Amygdala (tissue), 56 donors: Measurements from ENCODE around the gene STK11IP.

Experiments
- DNase-seq, 56 donors: peaks; one replicate each; lab custom pipeline; 2025; lab: John Stamatoyannopoulos, UW

The STK11IP gene

DNA sequence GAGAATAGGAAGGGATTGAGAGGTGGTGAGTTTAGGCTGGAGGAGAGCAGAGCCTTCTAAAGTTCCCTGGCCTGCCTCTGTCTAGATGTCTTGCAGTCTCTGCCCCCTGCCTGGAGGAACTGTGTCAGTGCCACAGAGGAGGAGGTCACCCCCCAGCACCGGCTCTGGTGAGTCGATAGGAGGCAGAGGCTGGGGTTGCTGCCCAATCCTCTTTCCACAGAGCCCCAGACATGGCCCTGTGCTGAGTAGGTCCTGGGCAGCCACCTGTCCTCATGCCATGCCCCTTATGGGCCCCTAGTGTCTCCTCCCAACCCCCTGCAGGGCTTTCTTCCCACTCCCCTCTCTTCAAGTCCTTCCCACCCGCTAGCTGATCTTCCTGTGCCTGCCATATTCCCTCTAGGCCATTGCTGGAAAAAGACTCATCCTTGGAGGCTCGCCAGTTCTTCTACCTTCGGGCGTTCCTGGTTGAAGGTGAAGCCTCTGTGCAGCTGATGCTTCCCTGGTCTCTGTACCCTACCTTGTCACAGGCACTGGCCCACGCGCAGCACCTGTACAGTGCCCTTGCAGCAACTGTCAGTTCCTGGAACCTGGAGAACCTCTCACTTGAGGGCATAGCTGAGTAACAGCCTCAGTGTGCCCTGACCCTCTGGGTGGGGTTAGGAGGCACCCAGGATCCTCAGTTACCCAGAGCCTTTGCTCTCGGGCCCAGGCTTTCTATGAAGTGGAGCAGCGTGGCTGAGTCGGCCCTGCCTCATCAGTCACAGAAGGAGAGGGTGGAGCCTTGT is 16.6 kb downstream of the STK11IP start:
- DNase-seq = no peak

- no peak for DNase-seq
Measured at GRCh38 chr2:219615036-219615435, 17.4 kb downstream of the STK11IP start.

GRCh38 chr2:219615894-219616293 is 18.2 kb downstream of the STK11IP start:
- DNase-seq = no peak

- DNase-seq = no peak
Measured at GRCh38 chr2:219616550-219616949, 18.9 kb downstream of the STK11IP start.

DNA sequence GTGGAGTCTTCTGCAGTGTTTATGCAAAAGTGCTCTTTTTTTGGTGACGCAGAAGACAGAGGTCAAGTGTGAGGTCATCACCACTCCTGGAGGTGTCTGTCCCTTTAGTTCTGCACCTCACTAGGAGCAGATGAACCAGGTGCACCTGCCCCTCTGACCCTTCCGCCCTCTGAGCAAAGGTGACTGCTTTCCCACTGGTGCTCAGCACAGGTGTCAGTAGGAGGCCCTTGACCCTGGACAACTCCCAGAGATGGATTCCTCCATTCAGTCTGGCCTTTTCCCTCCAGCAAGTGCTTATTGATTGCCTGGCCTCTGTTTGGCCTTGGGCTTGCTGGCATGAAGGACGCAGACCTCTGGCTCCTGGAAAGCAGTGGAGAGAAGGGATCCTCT is 21.1 kb downstream of the STK11IP start:
- no peak for DNase-seq

- DNase-seq = no peak
Measured at GRCh38 chr2:219619235-219619634, 21.6 kb downstream of the STK11IP start.

- no peak for DNase-seq
Measured at GRCh38 chr2:219620546-219620945, 22.9 kb downstream of the STK11IP start.

- no peak for DNase-seq
Measured at GRCh38 chr2:219621935-219622334, 24.3 kb downstream of the STK11IP start.

- DNase-seq = no peak
Measured at GRCh38 chr2:219622472-219622871, 24.8 kb downstream of the STK11IP start.

- no peak for DNase-seq
Measured at GRCh38 chr2:219624565-219624964, 26.9 kb downstream of the STK11IP start.

DNA sequence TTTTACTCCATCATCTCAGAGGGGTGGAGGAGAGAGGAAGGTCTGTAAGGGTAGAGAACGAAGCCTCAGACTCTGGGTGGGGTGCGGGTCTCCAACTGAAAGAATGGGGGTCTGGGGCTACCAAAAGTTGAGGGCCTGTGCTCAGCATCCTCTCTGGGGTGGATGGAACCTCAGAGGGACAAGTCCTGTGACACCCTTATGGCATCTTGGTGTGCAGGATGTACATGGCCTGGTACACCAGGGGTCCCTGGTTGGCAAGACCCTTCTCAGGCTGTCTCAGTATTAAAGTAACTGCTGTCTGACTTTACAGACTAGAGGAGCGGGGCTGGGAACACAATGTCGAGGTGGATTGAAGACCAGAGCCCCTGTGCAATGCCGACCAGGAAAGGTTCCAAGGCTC is 27.5 kb downstream of the STK11IP start:
- DNase-seq = no peak

- DNase-seq = no peak
Measured at GRCh38 chr2:219626540-219626939, 28.9 kb downstream of the STK11IP start.

DNA sequence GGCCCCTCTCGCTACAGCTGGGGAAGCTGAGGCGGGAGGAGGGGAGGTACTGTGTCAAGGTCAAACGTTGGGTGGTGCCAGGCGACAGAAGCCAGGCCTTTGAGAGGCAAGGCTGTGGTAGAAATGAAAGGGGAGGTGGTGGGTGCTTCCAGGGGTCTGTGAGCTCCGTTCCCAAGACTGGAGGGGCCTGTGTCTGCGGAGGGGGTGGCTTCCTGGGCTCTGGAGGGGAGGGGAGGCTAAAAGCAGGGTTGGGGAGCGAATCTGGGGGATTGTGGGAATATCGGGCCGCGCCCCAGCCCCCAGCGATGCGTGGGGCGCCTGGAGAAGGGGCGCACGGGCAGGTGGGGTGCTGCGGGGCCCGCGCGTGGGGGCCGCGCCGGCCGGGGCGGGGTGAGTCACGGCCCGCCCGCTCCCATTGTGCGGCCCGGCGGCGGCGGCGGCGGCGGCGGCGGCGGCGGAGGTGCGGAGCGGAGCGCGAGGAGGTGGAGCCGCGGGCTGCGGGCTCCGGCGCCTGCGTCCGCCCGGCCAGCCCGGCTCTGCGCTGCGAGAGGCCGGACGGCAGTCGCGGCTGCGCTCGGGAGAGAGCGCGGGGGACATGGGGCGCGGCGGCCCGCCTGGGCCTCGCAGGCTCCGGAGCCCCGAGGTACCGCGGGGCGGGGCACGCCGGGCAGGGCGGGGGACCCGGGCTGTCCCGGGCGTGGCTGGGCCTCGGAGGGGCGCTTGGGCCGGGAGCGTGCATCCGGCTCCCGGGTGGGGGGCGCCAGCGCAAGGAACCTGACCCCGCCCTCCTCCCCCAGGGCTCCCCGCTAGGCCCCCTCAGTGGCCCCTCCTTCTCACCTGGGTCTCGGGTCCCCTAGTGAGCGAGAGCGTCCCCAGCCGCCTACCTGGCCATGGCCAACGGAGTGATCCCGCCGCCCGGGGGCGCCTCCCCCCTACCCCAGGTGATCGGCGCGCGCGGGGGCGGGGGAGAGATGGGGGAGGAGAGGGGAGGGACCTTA is 29.7 kb downstream of the STK11IP start, which contains the start of gene SLC4A3:
Gene SLC4A3, plus strand, starts transcription at position 528 of the 998 bp plus-strand sequence. Its CDS starts 363 bp downstream, at position 891.
- peak in 2 of 56 donors; percentile 26 to 28 for DNase-seq

GRCh38 chr2:219628235-219628985 is 30.8 kb downstream of the STK11IP start:
- no peak for DNase-seq

DNA sequence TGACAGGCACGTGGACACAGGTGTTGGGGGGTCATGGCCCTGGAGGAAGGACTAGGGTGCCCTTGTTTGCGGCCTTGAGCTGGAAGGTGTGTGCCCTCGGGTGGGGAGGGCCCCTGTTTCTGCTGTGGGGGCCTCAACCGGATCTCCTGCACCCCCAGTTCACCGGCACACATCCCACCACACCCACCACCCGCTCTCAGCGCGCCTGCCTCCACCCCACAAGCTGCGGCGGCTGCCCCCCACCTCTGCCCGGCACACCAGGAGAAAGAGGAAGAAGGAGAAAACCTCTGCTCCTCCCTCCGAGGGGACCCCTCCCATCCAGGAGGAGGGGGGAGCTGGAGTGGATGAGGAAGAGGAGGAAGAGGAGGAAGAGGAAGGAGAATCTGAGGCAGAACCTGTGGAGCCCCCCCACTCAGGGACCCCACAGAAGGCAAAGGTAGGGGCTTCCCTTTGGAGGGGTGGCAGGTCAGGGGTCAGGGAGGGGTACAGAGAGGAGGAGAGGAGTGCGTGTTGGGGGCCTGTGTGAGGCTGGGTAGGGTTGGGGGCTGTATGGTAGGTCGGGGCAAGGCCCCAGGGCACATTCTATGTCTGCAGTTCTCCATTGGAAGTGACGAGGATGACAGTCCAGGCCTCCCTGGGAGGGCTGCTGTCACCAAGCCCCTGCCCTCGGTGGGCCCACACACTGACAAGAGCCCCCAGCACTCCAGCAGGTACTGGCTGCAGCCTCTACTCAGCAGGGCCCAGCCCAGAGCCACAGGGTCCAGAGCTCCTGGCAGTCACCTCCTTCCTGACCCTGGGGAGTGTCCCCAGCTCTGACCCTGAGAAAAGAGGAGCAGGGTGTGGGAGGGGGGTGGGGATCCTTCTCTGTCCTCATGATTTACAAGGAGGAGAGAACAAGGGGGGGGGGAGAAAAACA is 31.6 kb downstream of the STK11IP start:
- no peak for DNase-seq

DNA sequence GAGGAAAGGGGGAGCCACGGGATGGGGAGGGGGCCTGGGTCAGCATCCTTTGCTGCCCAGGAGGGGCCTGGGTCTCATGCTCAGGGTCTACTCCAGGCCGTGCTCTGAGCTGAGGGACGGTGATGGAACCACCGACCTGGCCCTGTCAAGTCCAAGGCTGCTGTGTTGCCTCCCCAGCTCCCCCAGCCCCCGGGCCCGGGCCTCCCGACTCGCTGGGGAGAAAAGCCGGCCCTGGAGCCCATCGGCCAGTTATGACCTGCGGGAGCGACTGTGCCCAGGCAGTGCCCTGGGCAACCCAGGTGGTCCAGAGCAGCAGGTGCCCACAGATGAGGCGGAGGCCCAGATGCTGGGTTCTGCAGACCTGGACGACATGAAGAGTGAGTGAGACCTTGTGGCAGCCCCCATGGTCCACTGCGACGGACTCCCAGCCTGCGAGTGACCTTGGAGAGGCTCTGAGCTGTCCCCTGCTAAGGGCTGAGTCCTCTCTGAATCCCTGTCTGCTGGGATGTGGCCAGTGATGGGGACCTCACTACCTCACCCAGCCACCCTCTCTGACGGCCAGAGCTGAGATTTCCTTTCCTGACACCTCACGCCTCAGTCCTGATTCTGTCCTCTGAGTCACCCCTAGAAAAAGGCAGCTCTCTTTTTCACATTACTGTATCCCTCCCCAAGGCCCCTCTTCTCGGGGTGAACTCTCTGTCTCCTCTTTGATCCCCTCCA is 32.5 kb downstream of the STK11IP start:
- no peak for DNase-seq

GRCh38 chr2:219630770-219631405 is 33.2 kb downstream of the STK11IP start:
- no peak for DNase-seq

DNA sequence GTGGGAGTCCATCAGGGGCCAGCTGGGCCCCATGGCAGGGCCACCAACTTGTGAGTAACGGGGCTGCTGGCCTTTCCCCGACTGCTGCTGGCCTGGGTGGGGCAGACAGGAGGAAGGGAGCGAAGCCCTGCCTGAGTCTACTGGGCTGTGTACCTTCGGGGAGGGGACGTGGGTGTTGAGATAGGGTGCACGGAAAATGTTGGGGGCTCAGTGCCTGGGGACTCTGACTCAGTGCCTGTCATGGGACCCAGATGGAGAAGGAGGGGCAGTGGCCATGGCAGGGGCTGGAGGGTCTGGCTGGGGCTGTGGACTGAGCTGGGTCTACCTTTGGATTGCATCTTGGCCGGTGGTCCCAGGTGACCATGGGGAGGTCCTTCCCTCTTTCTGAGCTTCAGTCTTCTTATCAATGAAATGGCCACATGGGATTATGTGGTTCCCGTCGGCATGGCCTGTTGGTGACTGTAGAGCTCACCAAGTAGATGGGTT is 33.8 kb downstream of the STK11IP start:
- DNase-seq = no peak
